Muscle of leg (tissue), 11 donors: ENCODE results near the gene CDKL1. TPM values are rescaled to one million over a fixed set of nuclear protein-coding genes. Genes with fewer than 3 reads are reported as not detected.

ENCODE experiments used
- DNase-seq: peaks from one replicate; pipeline ENCODE4 v3.0.0; 2013
- H3K27ac ChIP-seq: one replicate; pipeline ENCODE4 v1.5.1; 2013; ENCODE audit warnings: mild to moderate bottlenecking, low read length, control low read depth
- H3K27me3 ChIP-seq: one replicate; pipeline ENCODE4 v1.6.1; 2013; ENCODE audit warnings: low read length; ENCODE audit not compliant: control insufficient read depth, insufficient read depth
- H3K36me3 ChIP-seq: one replicate; pipeline ENCODE4 v1.6.1; 2013; ENCODE audit warnings: low read length; ENCODE audit not compliant: control insufficient read depth, insufficient read depth
- H3K4me1 ChIP-seq: one replicate; pipeline ENCODE4 v1.6.1; 2013; ENCODE audit warnings: low read length; ENCODE audit not compliant: control insufficient read depth, insufficient read depth
- H3K4me3 ChIP-seq: one replicate; pipeline ENCODE4 v1.5.1; 2013; ENCODE audit warnings: low read length, control low read depth
- H3K9me3 ChIP-seq: replicated peaks from 2 replicates; pipeline ENCODE4 v1.6.1; 2013; ENCODE audit warnings: low read depth, low read length; ENCODE audit not compliant: control insufficient read depth
- WGBS: methylation state at CpG from one replicate; pipeline ENCODE4 v1.1.5; 2013; ENCODE audit warnings: missing lambda C conversion rate; ENCODE audit not compliant: insufficient coverage; 5-methylcytosine and 5-hydroxymethylcytosine counted together
- polyA plus RNA-seq, 8 donors: library from polyadenylated mRNA; unstranded; fragments of 120-200 nt; gene quantifications; one replicate each; pipeline versions ENCODE4 v1.2.1 to v1.2.3, GENCODE V29; 2013; ENCODE audit warnings: inconsistent platforms in 1 of 8, low replicate concordance in 1 of 8; ENCODE audit not compliant: insufficient read length in 8 of 8, insufficient read depth in 1 of 8
- total RNA-seq: library from RNA; stranded (reverse); fragments of 120-200 nt; gene quantifications from one replicate; pipeline ENCODE4 v1.2.4, GENCODE V29; 2013

Gene CDKL1
- total and polyA plus RNA-seq, 9 donors = 3.7 to 7.6 (median 4.8) TPM

GRCh38 chr14:50347521-50347920, 49.2 kb downstream of the CDKL1 start:
- no CpG with 5 or more reads among the region's 1 CpG for WGBS
- Histone ChIP-seq H3K27ac (no peak overlapping the region), H3K36me3 (no peaks in the 10 kb centered on the region), H3K4me1 (peaks cover 11% of the 10 kb centered on the region), H3K9me3 (no peaks in the 10 kb centered on the region), H3K27me3 (no peaks in the 10 kb centered on the region), H3K4me3 (no peak overlapping the region)
- DNase-seq = no peak

GRCh38 chr14:50345846-50346422, 50.7 kb downstream of the CDKL1 start:
- H3K4me1 ChIP-seq = peaks cover 12% of the 10 kb centered on the region
- DNase-seq = peak; percentile 21
- H3K27ac ChIP-seq = peak overlapping the region; percentile 22

GRCh38 chr14:50344876-50345563, 51.7 kb downstream of the CDKL1 start:
- Histone ChIP-seq H3K27ac (no peak overlapping the region), H3K9me3 (no peaks in the 10 kb centered on the region), H3K27me3 (no peaks in the 10 kb centered on the region), H3K36me3 (no peaks in the 10 kb centered on the region), H3K4me1 (peaks cover 12% of the 10 kb centered on the region), H3K4me3 (no peak overlapping the region)
- no CpG with 5 or more reads among the region's 4 CpGs for WGBS
- DNase-seq = peak; percentile 34

More at GRCh38 chr14:50345846-50346422, 50.7 kb downstream of the CDKL1 start:
- Histone ChIP-seq H3K27me3 (no peaks in the 10 kb centered on the region), H3K4me3 (no peak overlapping the region), H3K36me3 (no peaks in the 10 kb centered on the region), H3K9me3 (no peaks in the 10 kb centered on the region)
- 14% methylated on average over 1 of the region's 6 CpGs for WGBS

GRCh38 chr14:50344116-50344775, 52.4 kb downstream of the CDKL1 start:
- H3K9me3 ChIP-seq = no peaks in the 10 kb centered on the region
- no peak overlapping the region for H3K27ac ChIP-seq
- WGBS = 82% methylated on average over 3 of the region's 7 CpGs
- H3K36me3 ChIP-seq = peaks cover 2% of the 10 kb centered on the region
- H3K4me1 ChIP-seq = peaks cover 12% of the 10 kb centered on the region
- DNase-seq = no peak
- H3K27me3 ChIP-seq = no peaks in the 10 kb centered on the region
- H3K4me3 ChIP-seq = no peak overlapping the region

- Histone ChIP-seq H3K27ac (no peak overlapping the region), H3K27me3 (no peaks in the 10 kb centered on the region), H3K36me3 (peaks cover 2% of the 10 kb centered on the region), H3K9me3 (no peaks in the 10 kb centered on the region), H3K4me1 (peaks cover 12% of the 10 kb centered on the region), H3K4me3 (no peak overlapping the region)
- DNase-seq = peak; percentile 25
- WGBS = no CpG with 5 or more reads among the region's 1 CpG
These were observed 53.2 kb downstream of the CDKL1 start for GRCh38 chr14:50343434-50343833.

- Histone ChIP-seq H3K27me3 (no peaks in the 10 kb centered on the region), H3K36me3 (peaks cover 2% of the 10 kb centered on the region), H3K4me1 (peaks cover 9% of the 10 kb centered on the region), H3K9me3 (no peaks in the 10 kb centered on the region), H3K27ac (peak overlapping the region; percentile 36), H3K4me3 (no peak overlapping the region)
- DNase-seq = peak; percentile 72
- 19% methylated on average over 3 of the region's 8 CpGs for WGBS
These were observed 54.2 kb downstream of the CDKL1 start for GRCh38 chr14:50342221-50343078.

- Histone ChIP-seq H3K36me3 (peaks cover 2% of the 10 kb centered on the region), H3K27me3 (no peaks in the 10 kb centered on the region), H3K27ac (no peak overlapping the region), H3K4me3 (no peak overlapping the region), H3K9me3 (no peaks in the 10 kb centered on the region), H3K4me1 (peaks cover 12% of the 10 kb centered on the region)
- 70% methylated on average over 5 of the region's 9 CpGs for WGBS
- DNase-seq = no peak
These were observed 55.7 kb downstream of the CDKL1 start for GRCh38 chr14:50340963-50341362.

- DNase-seq = no peak
- Histone ChIP-seq H3K27ac (no peak overlapping the region), H3K27me3 (no peaks in the 10 kb centered on the region), H3K9me3 (no peaks in the 10 kb centered on the region), H3K4me1 (peaks cover 20% of the 10 kb centered on the region), H3K36me3 (peaks cover 2% of the 10 kb centered on the region), H3K4me3 (no peak overlapping the region)
- no CpG with 5 or more reads among the region's 5 CpGs for WGBS
These were observed 56.6 kb downstream of the CDKL1 start for GRCh38 chr14:50340045-50340444.

- H3K36me3 ChIP-seq = peaks cover 2% of the 10 kb centered on the region
- H3K27me3 ChIP-seq = no peaks in the 10 kb centered on the region
- no peak overlapping the region for H3K27ac ChIP-seq
- H3K4me1 ChIP-seq = peaks cover 22% of the 10 kb centered on the region
- no peak for DNase-seq
- no peak overlapping the region for H3K4me3 ChIP-seq
- WGBS = no CpG with 5 or more reads among the region's 3 CpGs
- no peaks in the 10 kb centered on the region for H3K9me3 ChIP-seq
These were observed 57.4 kb downstream of the CDKL1 start for GRCh38 chr14:50339178-50339804.
